Measurements from ENCODE around the gene UBE2B.
"Not testable (repeated sequence)": the region's sequence is repeated elsewhere in the genome, so short reads cannot be mapped to it uniquely, and the experiment has no call there.

Gene UBE2B

DNA sequence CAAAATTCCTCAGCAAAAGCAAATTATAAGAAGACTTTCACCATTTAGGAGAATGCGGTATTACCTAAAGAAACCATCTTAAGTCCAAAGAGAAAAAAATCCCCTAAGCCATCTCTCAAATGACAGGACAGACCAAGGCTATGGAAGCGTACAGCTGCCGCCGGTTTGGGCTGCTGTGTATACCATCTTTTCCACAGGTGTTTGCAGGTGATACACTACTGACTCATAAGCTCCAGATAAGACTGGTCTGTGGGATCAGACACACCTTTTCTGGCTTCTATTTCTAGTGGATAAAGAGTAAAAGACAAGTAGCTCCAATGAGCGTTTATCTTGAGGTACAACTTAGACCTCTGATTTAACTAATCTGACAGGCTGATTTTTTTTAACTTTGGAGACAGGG is 32.6 kb downstream of the UBE2B start:
- no peak for DNase-seq

DNA sequence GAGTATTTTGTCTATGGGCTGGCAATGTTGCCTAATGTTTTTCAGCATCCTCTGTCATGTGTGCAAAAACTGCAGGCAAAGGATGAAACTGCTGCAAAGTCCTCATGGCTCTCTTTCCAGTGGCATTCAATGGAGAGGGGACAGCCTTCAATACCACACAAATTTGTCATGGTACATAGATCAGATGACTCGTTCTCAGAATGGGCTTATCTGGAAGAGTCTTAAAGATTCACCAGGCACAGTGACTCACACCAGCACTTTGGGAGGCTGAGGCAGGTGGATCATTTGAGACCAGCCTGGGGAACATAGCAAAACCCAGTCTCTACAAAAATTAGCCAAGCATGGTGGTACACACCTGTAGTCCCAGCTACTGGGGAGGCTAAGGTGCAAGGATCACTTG is 35.0 kb downstream of the UBE2B start:
- DNase-seq = no peak

DNA sequence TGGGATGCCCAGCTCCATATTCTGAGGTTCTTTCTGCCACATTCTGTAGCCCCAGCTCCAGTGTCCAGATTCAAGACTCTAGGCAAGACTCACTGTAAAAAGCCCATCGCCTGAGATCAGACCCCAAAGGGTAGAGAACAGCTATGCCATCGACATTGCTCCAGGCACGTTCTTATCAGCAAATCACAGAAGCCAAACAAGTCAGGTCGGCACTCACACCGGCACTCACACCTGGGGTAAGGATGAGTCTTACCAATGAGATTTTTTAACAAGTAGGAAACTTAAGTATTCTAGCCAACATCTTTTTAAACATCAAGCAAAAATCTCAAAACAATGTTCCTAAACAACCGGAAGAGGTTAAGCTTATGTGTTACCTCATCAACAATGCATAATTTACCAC is 38.0 kb downstream of the UBE2B start:
- DNase-seq = no peak

DNA sequence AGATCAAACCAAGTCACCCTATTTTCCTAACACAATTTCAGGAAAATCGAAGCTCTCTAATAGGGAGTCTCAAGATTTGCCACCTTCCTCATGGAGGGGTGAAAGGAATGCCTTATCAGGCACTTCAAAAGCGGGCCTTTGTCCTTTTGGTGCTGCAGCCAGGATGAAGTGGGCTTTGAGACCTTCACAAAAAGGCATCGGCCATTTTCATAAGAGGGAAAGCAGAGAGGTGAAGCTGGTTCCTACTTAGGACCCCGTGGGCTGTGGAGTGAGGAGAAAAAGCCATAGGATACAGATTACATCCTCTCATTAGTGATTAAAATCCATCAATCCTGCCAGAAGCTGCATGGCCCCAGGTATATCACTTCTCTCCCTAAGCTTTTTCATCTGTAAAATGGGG is 39.5 kb downstream of the UBE2B start:
- no peak for DNase-seq

- no peak for DNase-seq
Observed at GRCh38 chr5:134411228-134411545, 39.8 kb downstream of the UBE2B start.

GRCh38 chr5:134411546-134412266 is 40.3 kb downstream of the UBE2B start, which contains the start of gene CDKN2AIPNL:
Gene CDKN2AIPNL (minus strand): TSS chr5:134411881. CDS start chr5:134411854, 27 bp downstream.
- peak; percentile 88 for DNase-seq

DNA sequence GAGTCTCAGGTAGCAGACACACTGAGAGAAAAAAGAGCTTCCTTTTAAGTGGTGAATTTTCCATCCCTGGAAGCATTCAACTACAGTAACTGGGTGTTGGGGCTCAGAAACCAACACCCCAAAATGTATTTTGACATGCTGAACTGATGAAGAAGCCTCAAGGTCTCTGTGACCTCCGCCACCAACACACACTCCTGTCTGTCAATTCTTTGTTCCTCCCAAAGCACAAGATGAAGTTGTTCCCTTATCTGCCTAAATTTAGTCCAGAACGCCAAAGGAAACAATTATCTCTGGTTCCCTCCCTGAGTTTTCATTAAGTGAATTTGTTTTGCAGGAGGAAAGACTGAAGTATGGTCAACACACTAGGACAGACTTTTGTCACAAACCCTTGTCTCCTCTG is 41.7 kb downstream of the UBE2B start:
- no peak for DNase-seq

- no peak for DNase-seq
Observed at GRCh38 chr5:134417707-134418106, 46.3 kb downstream of the UBE2B start.

GRCh38 chr5:134418958-134419357 is 47.6 kb downstream of the UBE2B start:
- no peak for DNase-seq

GRCh38 chr5:134420343-134420742 is 49.0 kb downstream of the UBE2B start:
- no peak for DNase-seq

DNA sequence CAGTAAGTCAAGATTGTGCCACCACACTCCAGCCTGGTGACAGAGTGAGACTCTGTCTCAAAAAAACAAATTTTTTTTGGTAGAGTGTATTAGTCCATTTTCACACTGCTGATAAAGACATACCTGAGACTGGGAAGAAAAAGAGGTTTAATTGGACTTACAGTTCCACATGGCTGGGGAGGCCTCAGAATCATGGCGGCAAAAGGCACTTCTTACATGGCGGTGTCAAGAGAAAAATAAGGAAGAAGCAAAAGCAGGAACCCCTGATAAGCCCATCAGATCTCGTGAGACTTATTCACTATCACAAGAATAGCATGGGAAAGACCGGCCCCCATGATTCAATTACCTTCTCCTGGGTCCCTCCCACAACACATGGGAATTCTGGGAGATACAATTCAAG is 49.7 kb downstream of the UBE2B start:
- not testable (repeated sequence) for DNase-seq

DNA sequence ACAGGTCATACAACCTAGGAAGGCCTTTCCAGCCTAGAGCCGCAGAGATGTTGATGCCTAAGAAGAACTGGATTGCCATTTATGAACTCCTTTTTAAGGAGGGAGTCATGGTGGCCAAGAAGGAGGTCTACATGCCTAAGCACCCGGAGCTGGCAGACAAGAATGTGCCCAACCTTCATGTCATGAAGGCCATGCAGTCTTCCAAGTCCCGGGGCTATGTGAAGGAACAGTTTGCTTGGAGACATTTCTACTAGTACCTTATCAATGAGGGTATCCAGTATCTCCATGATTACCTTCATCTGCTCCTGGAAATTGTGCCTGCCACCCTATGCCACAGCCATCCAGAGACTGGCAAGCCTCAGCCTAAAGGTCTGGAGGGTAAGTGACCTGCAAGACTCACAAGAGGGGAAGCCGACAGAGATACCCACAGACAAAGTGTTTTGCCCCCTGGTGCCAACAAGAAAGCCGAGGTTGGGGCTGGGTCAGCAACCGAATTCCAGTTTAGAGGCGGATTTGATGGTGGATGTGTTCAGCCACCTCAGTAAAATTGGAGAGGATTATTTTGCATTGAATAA is 51.5 kb downstream of the UBE2B start:
- DNase-seq = no peak

GRCh38 chr5:134423376-134423775 is 52.0 kb downstream of the UBE2B start:
- no peak for DNase-seq

DNA sequence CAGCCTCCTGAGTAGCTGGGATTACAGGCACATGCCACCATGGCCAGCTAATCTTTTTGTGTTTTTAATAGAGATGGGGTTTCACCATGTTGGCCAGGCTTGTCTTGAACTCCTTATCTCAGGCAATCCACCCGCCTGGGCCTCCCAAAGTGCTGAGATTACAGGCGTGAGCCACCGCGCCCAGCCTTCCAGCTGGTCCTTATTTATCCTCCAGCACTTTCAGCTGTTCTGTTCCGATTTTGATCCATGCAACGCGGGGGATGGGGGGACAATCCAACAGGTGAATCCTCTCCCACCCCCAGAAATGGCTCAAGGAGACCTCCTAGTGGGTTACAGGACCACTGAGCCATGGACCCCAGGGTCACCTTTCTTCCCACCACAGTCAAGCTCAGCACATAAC is 55.0 kb downstream of the UBE2B start:
- DNase-seq = no peak

GRCh38 chr5:134427540-134428041 is 56.2 kb downstream of the UBE2B start:
- DNase-seq = no peak

DNA sequence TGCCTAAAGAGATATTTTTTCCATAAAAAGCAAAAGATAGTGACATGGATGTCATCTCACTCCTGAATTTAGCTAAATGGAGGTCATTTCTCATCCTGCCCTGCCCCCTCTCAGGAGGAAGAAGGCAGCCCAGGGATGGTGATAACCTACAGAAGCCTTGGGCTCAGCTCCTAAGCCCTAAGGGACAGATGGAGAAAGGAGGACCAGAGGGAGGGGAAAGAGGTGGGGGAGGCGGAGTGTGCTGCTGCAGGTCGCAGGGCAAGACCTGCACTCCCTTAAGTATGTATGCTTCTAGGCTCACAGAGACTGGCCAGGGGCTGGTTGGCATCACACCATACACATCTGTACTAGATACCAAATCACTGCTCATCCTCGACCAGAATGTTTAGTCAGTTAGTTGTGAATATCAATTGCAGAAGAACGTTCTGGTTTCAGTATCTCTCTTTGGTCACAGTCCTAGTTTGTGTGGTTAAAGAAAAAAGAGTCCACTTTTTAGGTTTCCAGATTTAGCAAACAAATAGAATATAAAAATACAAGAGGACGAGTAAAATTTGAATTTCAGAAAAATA is 58.7 kb downstream of the UBE2B start:
- no peak for DNase-seq

- no peak for DNase-seq
Observed at GRCh38 chr5:134432174-134432573, 60.8 kb downstream of the UBE2B start.

DNA sequence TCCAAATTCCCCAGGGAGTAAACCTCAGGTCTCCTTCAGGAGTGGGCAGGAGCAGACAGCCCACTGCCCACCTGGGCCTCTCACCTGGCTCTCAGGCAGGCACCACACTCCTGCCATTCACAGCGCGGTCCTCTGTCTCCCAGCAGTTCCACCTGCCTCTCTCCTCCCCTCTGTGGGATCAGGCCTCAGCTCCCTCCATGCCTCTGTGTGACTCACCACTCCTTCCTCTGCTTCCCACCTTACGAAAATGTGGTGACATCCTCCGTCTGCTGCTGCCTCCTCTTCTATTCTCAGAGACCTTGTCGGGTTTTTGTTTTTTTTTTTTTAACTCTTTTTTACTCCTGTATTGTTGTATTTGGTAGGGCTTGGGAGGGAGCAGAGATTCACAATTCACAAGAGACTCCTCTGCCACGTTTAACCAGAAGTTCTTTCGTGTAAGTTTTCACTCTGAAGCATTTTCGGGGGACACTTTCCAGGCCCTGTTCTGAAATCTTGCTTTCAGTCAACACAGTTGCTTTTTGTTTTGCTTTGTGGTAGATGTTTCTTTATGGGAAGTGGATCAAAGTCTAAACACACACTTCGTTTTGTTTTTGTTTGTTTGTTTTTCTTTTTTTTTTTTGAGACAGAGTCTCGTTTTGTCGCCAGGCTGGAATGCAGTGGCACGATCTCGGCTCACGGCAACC is 61.4 kb downstream of the UBE2B start:
- no peak for DNase-seq

DNA sequence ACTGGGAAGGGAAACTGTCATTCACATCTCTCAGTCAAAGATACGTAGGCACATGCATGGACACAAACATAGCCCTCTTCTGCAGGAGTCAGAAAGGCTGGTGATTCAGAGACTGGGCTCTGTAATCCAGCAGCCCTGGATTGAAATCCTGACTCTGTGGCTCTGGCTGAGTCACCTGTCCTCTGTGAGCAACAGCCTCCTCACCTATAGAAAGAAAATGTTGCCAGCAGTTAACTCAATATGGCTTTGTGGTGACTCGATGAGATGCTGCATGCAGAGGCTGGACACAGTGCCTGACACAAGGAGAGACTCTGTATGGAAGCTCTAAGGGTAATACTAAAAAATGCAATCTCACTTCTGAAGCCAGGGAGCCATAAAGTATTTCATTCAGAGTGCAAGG is 64.2 kb downstream of the UBE2B start:
- DNase-seq = no peak

- peak; percentile 57 for DNase-seq
Observed at GRCh38 chr5:134436523-134437339, 65.4 kb downstream of the UBE2B start.

DNA sequence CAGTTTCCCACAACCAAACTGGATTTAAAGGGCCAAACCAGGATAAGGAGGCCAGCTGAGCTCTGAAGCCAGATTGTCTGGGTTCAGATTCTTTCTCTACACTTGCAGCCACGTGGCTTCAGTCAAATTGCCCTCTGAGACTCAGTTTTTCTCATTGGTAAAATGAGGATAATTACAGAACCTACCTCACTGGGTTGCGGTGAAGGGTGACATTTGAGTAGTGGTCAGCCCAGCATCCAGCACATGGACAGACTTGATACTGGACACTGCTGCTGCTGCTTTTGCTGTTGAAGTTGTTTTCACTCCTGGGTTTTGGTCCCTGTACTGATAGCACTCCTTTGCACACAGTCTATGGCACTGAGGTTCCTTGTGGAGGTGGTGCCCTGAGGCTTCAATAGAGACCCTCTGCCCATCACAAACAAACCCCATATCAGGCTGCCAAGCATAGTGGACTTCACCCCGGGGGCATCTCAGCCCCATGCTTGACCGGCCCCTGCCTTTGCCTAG is 66.0 kb downstream of the UBE2B start:
- DNase-seq = no peak

DNA sequence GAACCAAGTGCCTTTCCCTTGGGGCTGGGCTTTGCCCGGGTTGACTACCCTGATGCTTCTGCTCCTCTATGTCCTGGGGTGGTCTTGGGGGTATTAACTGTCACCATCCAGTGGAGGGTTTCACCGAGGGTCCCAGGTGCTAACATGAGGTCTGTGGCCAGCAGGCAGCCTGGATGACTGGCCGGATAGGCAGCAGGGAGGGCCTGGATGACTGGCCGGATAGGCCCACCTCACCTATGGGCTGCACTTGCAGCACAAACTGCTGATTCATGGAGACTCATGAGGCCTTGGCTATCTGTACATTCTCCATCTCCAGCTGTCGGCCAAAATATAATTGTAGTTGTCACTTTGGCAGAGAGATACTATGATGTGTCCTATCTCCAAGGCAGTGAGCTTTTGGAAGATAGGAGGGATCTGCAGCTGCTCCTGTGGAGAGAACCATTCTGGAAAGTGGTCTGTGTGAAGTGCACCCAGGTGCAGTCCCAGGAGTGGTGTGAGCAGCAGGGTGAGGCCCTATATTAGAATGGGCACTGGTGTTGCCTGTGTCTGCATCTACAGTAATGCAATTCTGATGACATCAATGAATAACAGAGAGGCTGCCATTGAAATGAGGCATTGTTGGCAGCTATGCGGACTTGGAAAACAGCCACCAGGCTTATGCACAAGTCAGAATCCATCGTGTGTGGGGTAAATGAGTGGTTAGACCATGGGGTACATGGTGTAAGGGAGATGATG is 66.6 kb downstream of the UBE2B start:
- DNase-seq = no peak
